ENCODE data around the gene ACBD6.

The ACBD6 gene

GRCh38 chr1:180380259-180381183 lies 121.9 kb downstream of the ACBD6 start:
- no peak for DNase-seq (ENCODE audit: extremely low read depth in 1 of 2, low read depth in 1 of 2)

DNA sequence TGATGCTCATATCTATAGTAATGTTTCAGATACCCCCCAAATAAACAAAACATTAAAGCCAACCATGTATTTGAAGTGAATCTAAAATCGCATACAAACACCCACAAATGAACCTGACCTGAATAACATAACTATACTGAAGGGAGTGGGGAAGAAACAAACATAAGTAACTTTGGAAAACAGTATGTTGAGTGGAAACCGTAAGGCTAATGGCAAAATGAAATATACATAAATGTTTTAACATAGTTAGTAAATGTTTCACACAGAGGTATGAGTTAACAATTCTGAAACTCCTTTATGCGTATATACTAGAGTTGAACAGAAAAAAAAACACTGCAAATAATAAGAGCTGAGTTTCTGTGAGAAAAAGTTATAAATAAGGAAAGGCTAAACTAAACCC lies 125.6 kb downstream of the ACBD6 start:
- DNase-seq (ENCODE audit: extremely low read depth in 1 of 2, low read depth in 1 of 2) = no peak

DNA sequence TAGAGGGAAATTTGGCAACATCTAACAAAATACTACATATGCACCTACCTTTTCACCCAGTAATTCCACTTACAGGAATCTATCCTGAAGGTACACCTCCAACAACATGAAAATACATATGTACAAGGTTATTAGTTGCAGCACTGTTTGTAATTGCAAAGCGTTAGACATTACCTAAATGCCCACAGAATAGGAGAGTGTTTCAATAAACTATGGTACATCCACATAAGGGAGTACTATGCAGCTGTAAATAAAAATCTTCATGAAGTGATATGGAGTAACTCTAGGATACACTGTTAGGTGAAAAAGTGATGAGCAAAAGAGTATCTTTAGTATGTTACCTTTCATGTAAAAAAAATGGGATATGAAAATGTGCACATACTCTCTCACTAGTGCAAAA lies 126.1 kb downstream of the ACBD6 start:
- no peak for DNase-seq (ENCODE audit: extremely low read depth in 1 of 2, low read depth in 1 of 2)

DNA sequence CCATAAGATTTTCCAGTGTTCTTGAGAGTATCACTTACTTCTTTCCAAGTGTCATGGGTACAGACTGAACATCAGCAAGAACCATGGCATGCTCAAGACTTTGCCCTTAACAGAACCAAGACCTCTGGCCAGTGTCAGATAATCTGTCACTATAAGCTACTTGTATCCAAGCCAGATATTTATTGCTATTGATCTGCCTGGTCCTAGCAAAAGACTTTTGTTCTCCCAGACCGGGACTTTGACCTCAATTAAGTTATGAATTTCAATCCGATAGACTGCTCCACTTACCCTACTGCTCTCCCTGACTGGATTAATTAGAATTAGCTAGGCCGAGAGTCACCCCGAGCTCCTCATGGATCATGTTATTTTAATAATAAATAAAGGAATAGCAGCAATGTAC lies 129.6 kb downstream of the ACBD6 start:
- DNase-seq (ENCODE audit: extremely low read depth in 1 of 2, low read depth in 1 of 2) = no peak

DNA sequence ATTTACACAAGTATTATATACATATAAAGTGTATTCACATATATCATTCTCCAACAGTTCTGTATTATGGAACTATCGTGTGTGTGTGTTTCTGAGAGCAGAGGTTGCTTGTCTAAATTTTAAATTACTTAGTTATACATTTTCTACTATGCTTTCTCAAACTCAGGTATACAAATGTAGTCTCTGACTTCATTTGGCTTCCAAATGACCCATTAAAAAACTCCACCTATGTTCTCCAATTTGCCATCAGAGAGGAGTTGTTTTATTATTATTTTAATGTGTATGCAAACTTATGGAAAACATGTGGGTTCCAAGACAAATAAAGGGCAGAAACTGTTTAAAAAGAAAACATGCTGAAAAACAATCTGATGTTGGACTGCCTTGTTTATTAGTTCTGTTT lies 131.8 kb downstream of the ACBD6 start:
- DNase-seq (ENCODE audit: extremely low read depth in 1 of 2, low read depth in 1 of 2) = no peak

GRCh38 chr1:180370188-180370587 lies 132.2 kb downstream of the ACBD6 start:
- DNase-seq (ENCODE audit: extremely low read depth in 1 of 2, low read depth in 1 of 2) = no peak

- no peak for DNase-seq (ENCODE audit: extremely low read depth in 1 of 2, low read depth in 1 of 2)
Measured at GRCh38 chr1:180369061-180369460, 133.3 kb downstream of the ACBD6 start.

DNA sequence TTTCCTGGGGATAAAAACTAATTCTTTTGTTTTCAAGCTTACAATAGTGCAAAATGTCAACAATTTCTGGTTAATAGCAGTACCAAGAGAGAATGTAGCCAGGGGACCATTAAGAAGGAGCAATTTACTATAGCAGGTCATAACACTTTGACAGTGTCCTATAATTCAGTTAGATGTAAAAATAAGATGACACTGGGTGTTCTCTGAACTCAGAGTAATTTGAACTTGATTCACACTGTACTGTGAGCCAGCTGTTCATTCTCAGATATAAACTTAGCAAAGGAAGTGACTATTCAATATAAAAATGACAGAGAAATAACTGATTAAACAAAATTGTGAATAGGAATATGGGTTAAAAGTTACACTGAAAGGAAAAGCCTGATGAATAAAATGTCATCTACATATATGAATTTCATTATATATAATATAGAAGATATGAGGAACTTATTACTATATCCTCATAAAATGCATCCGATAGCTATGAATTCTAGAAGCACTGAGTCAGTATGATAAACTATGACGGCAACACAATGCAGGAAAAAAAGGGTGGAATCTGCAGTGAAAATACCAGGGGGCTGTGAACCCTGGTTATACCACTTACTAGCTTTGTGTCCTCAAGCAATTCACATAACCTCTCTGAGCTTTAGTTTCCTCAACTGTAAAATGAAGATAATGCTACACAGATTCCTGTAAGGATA lies 135.9 kb downstream of the ACBD6 start:
- no peak for DNase-seq (ENCODE audit: extremely low read depth in 1 of 2, low read depth in 1 of 2)

DNA sequence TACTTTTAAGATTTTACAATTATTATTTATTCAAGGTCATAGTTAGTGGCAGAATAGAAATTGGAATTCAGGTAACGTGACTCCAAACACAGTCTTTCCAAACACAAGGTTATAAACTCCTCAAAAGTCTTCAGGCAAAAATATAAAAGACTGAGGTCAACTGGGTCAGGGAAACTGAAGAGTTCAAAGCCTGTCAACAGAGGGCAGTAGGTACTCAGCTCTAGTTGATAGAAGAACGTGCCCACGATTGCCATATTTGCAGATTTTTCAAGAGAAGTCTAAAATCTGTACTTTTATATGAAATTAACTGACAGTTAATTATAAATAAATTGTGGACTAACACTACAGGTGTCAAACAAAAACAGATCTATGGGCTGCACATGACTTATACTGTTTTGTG lies 137.3 kb downstream of the ACBD6 start:
- DNase-seq (ENCODE audit: extremely low read depth in 1 of 2, low read depth in 1 of 2) = no peak

DNA sequence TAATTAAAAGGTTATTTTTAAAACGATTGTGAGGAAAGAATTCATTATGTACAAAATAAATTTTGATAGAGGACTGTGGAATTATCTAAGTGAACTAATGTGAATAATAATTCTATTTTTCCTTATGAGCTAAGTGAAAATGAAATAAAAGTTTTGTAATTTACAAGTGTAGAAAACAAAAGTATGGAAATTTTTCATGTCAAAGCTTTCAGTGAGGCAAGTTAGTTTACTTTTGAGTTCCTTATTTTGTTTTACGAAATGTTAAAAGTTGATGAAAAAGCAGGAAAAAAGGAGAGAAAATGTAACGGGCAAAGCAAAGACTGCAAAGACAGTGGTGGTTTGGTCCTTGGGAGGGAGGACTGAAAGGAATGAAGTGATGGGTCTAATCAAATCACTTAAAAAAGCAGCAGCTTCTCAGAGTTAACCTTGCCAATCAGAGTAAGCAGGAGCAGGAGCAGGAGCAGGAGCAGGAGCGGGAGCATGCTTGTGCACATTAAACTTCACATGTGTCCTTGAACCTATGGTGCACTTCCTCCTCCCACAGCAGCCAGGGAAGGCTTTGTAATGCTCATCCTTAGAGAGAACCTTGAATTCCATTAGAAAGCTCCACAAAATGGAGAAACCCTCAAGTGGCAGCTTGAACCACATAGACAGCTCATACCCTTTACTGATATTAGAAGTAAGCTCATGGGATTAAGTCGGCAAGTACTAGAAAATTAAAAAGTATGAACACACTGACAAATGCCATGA lies 139.0 kb downstream of the ACBD6 start:
- DNase-seq (ENCODE audit: extremely low read depth in 1 of 2, low read depth in 1 of 2) = no peak

DNA sequence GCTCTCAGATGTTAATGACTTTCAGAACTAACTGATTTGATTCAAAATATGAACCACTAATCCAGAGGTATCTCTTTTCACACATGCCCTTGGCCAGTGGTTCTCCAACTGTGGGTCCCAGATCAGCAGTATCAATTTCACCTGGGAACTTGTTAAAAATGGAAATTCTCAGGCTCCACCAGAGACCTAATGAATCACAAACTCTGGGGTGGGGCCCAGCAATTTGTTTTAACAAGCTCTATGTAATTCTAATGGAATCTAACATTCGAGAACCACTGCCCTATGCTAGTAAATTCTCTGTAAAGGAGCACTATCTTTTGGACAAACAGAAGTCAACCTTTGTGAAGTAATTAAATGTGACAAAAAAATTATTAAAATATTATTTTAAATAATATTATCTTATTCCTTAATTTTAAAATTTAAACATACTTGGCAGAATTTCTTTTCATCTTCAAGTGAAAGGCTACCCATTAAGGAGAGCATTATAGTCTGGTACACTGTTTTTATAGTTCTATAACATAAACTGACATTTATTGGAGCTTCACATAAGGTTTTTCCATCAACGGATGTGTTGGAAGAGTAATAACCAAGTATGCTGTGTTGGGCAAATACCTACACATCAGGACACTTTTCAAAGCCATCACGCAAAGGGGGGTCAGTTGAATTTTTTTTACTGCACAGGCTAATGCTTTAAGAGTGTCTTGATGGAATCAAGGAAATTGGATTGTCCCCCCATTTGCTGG lies 141.9 kb downstream of the ACBD6 start:
- no peak for DNase-seq (ENCODE audit: extremely low read depth in 1 of 2, low read depth in 1 of 2)

DNA sequence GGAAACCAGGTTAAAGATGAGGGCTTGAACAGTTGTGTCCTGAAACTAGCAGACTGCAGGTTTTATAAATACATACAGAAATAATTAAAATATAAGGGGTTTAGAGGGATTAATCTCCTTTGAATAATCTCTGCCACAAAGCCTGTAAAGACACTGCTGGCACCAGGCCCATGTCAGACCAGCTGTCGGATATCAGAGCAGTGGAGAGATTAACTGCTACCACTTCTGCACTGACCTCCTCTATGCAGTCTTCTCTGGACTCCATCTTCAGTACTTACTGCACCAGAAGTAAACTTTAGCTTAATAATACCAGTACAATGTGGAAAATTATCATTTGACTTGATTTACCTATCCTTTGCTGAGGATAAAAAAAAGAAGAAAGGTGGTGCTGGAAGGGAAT lies 143.7 kb downstream of the ACBD6 start:
- no peak for DNase-seq (ENCODE audit: extremely low read depth in 1 of 2, low read depth in 1 of 2)

GRCh38 chr1:180353945-180354344 lies 148.4 kb downstream of the ACBD6 start:
- no peak for DNase-seq (ENCODE audit: extremely low read depth in 1 of 2, low read depth in 1 of 2)

- DNase-seq (ENCODE audit: extremely low read depth in 1 of 2, low read depth in 1 of 2) = no peak
Measured at GRCh38 chr1:180352588-180352987, 149.8 kb downstream of the ACBD6 start.

DNA sequence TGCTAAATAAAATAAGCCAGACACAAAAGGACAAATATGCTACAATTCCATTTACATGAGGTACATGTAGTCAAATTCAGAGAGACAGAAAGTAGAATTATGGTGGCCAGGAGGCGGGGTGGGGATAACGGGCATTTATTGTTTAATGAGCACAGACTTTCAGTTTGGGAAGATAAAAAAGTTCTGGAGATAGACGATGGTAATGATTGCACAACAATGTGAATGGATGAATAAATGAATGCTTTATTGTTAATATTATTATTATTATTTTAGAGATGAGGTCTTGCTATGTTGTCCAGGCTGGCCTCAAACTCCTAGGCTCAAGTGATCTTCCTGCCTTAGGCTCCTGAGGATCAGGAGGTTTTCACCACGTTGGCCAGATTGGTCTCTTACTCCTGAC lies 150.4 kb downstream of the ACBD6 start:
- DNase-seq (ENCODE audit: extremely low read depth in 1 of 2, low read depth in 1 of 2) = no peak

DNA sequence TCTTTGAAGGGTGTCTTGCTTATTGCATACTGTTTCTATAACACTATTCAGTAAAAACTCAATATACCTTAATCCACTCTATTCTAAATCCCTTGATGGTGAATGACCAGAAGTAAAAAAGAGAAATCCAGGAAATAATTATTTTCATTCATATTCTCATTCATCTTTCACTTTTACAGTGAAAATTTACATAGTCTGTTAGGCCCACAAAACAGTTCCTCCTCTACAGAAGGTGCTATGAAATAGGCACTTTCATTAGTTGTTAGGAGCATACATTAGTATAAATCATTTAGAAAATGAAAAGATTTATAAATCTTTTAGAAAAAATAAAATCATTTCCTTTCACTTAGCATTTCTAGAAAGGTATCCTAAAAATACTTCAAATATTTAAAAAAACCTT lies 157.2 kb downstream of the ACBD6 start:
- DNase-seq (ENCODE audit: extremely low read depth in 1 of 2, low read depth in 1 of 2) = no peak

GRCh38 chr1:180343921-180344769 lies 158.2 kb downstream of the ACBD6 start:
- DNase-seq (ENCODE audit: extremely low read depth in 1 of 2, low read depth in 1 of 2) = no peak

DNA sequence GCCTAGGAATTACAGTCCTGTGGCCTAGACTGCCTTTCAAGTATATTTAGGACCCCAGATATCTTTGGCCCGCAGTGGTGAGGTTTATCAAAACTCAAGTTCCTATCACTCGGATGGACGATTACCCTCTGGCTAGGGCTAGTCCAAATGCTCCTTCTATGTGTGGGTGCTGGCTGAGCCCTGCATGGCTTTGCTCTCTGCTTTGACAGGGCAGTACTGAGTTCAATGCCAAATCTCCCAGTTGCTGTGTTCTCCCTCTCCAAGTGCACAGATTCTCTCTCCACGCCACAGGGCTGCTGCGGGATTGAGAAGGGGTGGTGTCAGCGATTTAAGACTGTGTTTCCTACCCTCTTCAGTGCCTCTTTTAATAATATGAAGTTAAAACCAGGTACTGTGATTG lies 175.3 kb downstream of the ACBD6 start:
- no peak for DNase-seq (ENCODE audit: extremely low read depth in 1 of 2, low read depth in 1 of 2)

- DNase-seq (ENCODE audit: extremely low read depth in 1 of 2, low read depth in 1 of 2) = no peak
Measured at GRCh38 chr1:180312926-180313325, 189.5 kb downstream of the ACBD6 start.

Measured in stimulated activated CD8-positive, alpha-beta memory T cell treated with anti-CD3 and anti-CD28 coated beads, Interleukin-7, amount 100 ng/mL, for 48 hours (primary cell).